HepG2 (cell line): Measurements from ENCODE around the gene PPP4C. TPM values are rescaled to one million over a fixed set of nuclear protein-coding genes. Genes with fewer than 3 reads are reported as not detected.
A peak's percentile ranks its signal among the peaks of the same experiment; 100 is the strongest.

ENCODE experiments used
- AFF4 ChIP-seq: sonication (generic); formaldehyde crosslinking; IDR thresholded peaks from 2 replicates; pipeline ENCODE4 v1.4.0; 2020; ENCODE audit warnings: missing genetic modification reagents
- CHD4 ChIP-seq: fragments of 200-600 bp; sonication (generic); IDR thresholded peaks from 2 replicates; pipeline ENCODE4 v1.7.0; 2017; ENCODE audit warnings: mild to moderate bottlenecking, low read length, borderline replicate concordance
- CREBL2 ChIP-seq: sonication (generic); formaldehyde crosslinking; IDR thresholded peaks from 2 replicates; pipeline ENCODE4 v1.8.1; 2023; ENCODE audit warnings: missing genetic modification reagents, mild to moderate bottlenecking, borderline replicate concordance
- FOSL2 ChIP-seq: sonication (generic); formaldehyde crosslinking; IDR thresholded peaks from 2 replicates; pipeline ENCODE4 v1.4.0; 2020; ENCODE audit warnings: missing genetic modification reagents
- GTF3A ChIP-seq: sonication (generic); formaldehyde crosslinking; conservative IDR thresholded peaks from 2 replicates; pipeline ENCODE4 v1.4.0; 2020; ENCODE audit warnings: mild to moderate bottlenecking, missing genetic modification reagents
- HMG20B ChIP-seq: conservative IDR thresholded peaks from 2 replicates; pipeline ENCODE4 v1.6.1; 2016; ENCODE audit warnings: missing genetic modification reagents, missing compliant biosample characterization
- JUNB ChIP-seq: sonication (generic); formaldehyde crosslinking; IDR thresholded peaks from 2 replicates; pipeline ENCODE4 v1.8.0; 2022; ENCODE audit warnings: missing genetic modification reagents, mild to moderate bottlenecking, borderline replicate concordance
- KDM4B ChIP-seq: sonication (generic); formaldehyde crosslinking; IDR thresholded peaks from 2 replicates; pipeline ENCODE4 v1.4.0; 2020; ENCODE audit warnings: missing genetic modification reagents
- KLF13 ChIP-seq: sonication (generic); formaldehyde crosslinking; IDR thresholded peaks from 2 replicates; pipeline ENCODE4 v1.4.0; 2020; ENCODE audit warnings: mild to moderate bottlenecking, missing genetic modification reagents
- MAX ChIP-seq: IDR thresholded peaks from 2 replicates; pipeline ENCODE4 v1.6.1; 2012; ENCODE audit warnings: inconsistent platforms
- MED13 ChIP-seq: sonication (generic); formaldehyde crosslinking; IDR thresholded peaks from 2 replicates; pipeline ENCODE4 v1.5.0; 2020; ENCODE audit warnings: missing genetic modification reagents
- MEIS2 ChIP-seq: sonication (generic); formaldehyde crosslinking; IDR thresholded peaks from 2 replicates; pipeline ENCODE4 v1.9.0; 2021; ENCODE audit warnings: mild to moderate bottlenecking, missing genetic modification reagents
- NR3C1 ChIP-seq: sonication (generic); formaldehyde crosslinking; IDR thresholded peaks from 2 replicates; pipeline ENCODE4 v1.4.0; 2020; ENCODE audit warnings: missing genetic modification reagents
- POGZ ChIP-seq: sonication (generic); formaldehyde crosslinking; IDR thresholded peaks from 2 replicates; pipeline ENCODE4 v1.4.0; 2020; ENCODE audit warnings: mild to moderate bottlenecking, missing genetic modification reagents
- SALL1 ChIP-seq: sonication (generic); formaldehyde crosslinking; IDR thresholded peaks from 2 replicates; pipeline ENCODE4 v1.8.0; 2022; ENCODE audit warnings: mild to moderate bottlenecking, missing genetic modification reagents
- SETDB1 ChIP-seq: sonication (generic); formaldehyde crosslinking; IDR thresholded peaks from 2 replicates; pipeline ENCODE4 v1.5.1; 2020; ENCODE audit warnings: missing genetic modification reagents, mild to moderate bottlenecking, borderline replicate concordance
- SP4 ChIP-seq: sonication (generic); formaldehyde crosslinking; IDR thresholded peaks from 2 replicates; pipeline ENCODE4 v1.8.1; 2023; ENCODE audit warnings: mild to moderate bottlenecking, missing genetic modification reagents
- TERF1 ChIP-seq: sonication (generic); formaldehyde crosslinking; IDR thresholded peaks from 2 replicates; pipeline ENCODE4 v1.8.0; 2022; ENCODE audit warnings: mild to moderate bottlenecking, missing genetic modification reagents, moderate library complexity
- ZKSCAN1 ChIP-seq: fragments of 150-350 bp; IDR thresholded peaks from 2 replicates; pipeline ENCODE4 v1.6.1; 2014; ENCODE audit warnings: low read length
- ZNF207 ChIP-seq: fragments of 450-650 bp; IDR thresholded peaks from 2 replicates; pipeline ENCODE4 v1.6.1; 2016; ENCODE audit warnings: antibody characterized with exemption, borderline replicate concordance
- ZNF30 ChIP-seq: sonication (generic); formaldehyde crosslinking; IDR thresholded peaks from 2 replicates; pipeline ENCODE4 v1.5.0; 2020; ENCODE audit warnings: mild to moderate bottlenecking, missing genetic modification reagents
- ZNF350 ChIP-seq: sonication (generic); formaldehyde crosslinking; IDR thresholded peaks from 2 replicates; pipeline ENCODE4 v1.4.0; 2020; ENCODE audit warnings: mild to moderate bottlenecking, low read depth, missing genetic modification reagents, borderline replicate concordance
- ZNF674 ChIP-seq: sonication (generic); formaldehyde crosslinking; IDR thresholded peaks from 2 replicates; pipeline ENCODE4 v1.5.0; 2020; ENCODE audit warnings: low read depth, mild to moderate bottlenecking, missing genetic modification reagents
- ZNF709 ChIP-seq: sonication (generic); formaldehyde crosslinking; IDR thresholded peaks from 2 replicates; pipeline ENCODE4 v1.5.0; 2020; ENCODE audit warnings: mild to moderate bottlenecking, missing genetic modification reagents
- ZNF780A ChIP-seq: sonication (generic); formaldehyde crosslinking; IDR thresholded peaks from 2 replicates; pipeline ENCODE4 v1.8.0; 2022; ENCODE audit warnings: mild to moderate bottlenecking, missing genetic modification reagents, moderate library complexity
- ZNF83 ChIP-seq: sonication (generic); formaldehyde crosslinking; IDR thresholded peaks from 2 replicates; pipeline ENCODE4 v1.4.0; 2020; ENCODE audit warnings: missing genetic modification reagents, mild to moderate bottlenecking, borderline replicate concordance
- polyA plus RNA-seq, 8 experiments: library from polyadenylated mRNA; depleted of rRNA in 3 of 8; stranded (reverse) in 7 of 8; unstranded in 1 of 8; fragments of >200 nt; fragmentation: Illumina TruSeq in 4 of 8; extraction: Trizol in 4 of 8; gene quantifications; 2 replicates each; pipeline versions ENCODE4 v1.2.1 to v1.2.3, GENCODE V29; 2011 to 2016; ENCODE audit warnings: low read depth in 4 of 8, missing spikeins in 1 of 8, mixed read lengths in 1 of 8; ENCODE audit not compliant: insufficient read depth in 1 of 8
- total RNA-seq, 5 experiments: library from RNA; depleted of rRNA; stranded (reverse); fragments of >200 nt; fragmentation: Illumina TruSeq; extraction: Trizol; gene quantifications; 2 replicates each; pipeline ENCODE4 v1.2.3, GENCODE V29; 2016; ENCODE audit warnings: low read depth in 1 of 5

PPP4C gene
- total and polyA plus RNA-seq, 2 of the 13 experiments (the other 11 are each of a cell fraction or from before 2014, with no cell fraction given): 176 to 220 TPM

GRCh38 chr16:30112197-30113030 lies 36.6 kb downstream of the PPP4C start (continued):
- TF ChIP-seq CHD4 (no peak), ZNF207 (no peak), ZNF780A (no peak), NR3C1 (no peak), JUNB (CRISPR knock-in tag) (no peak), GTF3A (CRISPR knock-in tag) (no peak), KDM4B (CRISPR knock-in tag) (no peak), SALL1 (CRISPR knock-in tag) (peak; percentile 89), ZNF30 (no peak), AFF4 (CRISPR knock-in tag) (peak; percentile 19; the same call in 1 of the 2 replicates), POGZ (CRISPR knock-in tag) (peak; percentile 83), KLF13 (CRISPR knock-in tag) (no peak; the same call in 1 of the 2 replicates), SETDB1 (CRISPR knock-in tag) (no peak), ZNF83 (peak; percentile 69; the same call in 1 of the 2 replicates), MEIS2 (CRISPR knock-in tag) (no peak; the same call in 1 of the 2 replicates), ZNF709 (peak; percentile 58; the same call in 1 of the 2 replicates), MED13 (CRISPR knock-in tag) (no peak), MAX (peak; percentile 96), ZKSCAN1 (no peak), SP4 (peak; percentile 11; the same call in 1 of the 2 replicates), ZNF350 (CRISPR knock-in tag) (peak; percentile 97), ZNF674 (0 out of 2 replicates have a peak, but pooled peaks have one; percentile 28), CREBL2 (CRISPR knock-in tag) (peak; percentile 70), FOSL2 (CRISPR knock-in tag) (peak; percentile 40), TERF1 (CRISPR knock-in tag) (peak; percentile 56; the same call in 1 of the 2 replicates), HMG20B (CRISPR knock-in tag) (no peak; the same call in 1 of the 2 replicates)
